NCI-H2081 treated with DMSO at 0.1 percent for 48 hours (cell line): ENCODE measurements around the gene CCR4.
A peak's percentile ranks its signal among the peaks of the same experiment; 100 is the strongest.
"Not testable (repeated sequence)": the region's sequence is repeated elsewhere in the genome, so short reads cannot be mapped to it uniquely, and the experiment has no call there.

Experiments
- DNase-seq: peaks from one replicate; lab custom pipeline; 2025; lab: John Stamatoyannopoulos, UW

Gene CCR4

GRCh38 chr3:32951410-32951811, at the start of gene CCR4:
CCR4 (plus strand) TSS chr3:32951644; CDS start chr3:32953423, 1,779 bp downstream.
- no peak for DNase-seq

GRCh38 chr3:32902887-32903371, 48.5 kb upstream of the CCR4 start:
- not testable (repeated sequence) for DNase-seq

- DNase-seq: no peak
Observed at GRCh38 chr3:32903953-32904352, 47.5 kb upstream of the CCR4 start.

- DNase-seq: no peak
Observed at GRCh38 chr3:32909999-32910398, 41.4 kb upstream of the CCR4 start.

GRCh38 chr3:32910954-32911353, 40.5 kb upstream of the CCR4 start:
- DNase-seq: no peak

DNA sequence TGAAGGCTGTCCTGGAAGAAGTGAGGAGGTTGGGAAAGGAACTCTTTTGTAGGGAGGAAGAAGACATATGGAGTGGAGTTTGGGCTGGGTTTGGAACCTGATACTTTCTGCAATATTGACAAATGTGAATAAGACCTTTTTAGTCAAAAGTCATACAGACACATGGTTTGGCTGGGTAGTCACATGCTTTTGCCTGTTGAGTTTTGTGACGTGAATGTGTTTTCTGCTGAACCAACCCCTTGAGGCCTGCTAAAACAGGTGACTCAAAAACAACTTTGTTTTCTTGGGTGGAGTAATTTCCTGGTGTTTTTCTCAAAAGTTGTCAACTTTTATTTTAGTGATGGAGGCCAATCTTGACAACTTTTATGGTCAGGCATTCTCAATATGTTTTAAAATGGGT, 39.4 kb upstream of the CCR4 start:
- no peak for DNase-seq

- no peak for DNase-seq
Observed at GRCh38 chr3:32913790-32914446, 37.5 kb upstream of the CCR4 start.

DNA sequence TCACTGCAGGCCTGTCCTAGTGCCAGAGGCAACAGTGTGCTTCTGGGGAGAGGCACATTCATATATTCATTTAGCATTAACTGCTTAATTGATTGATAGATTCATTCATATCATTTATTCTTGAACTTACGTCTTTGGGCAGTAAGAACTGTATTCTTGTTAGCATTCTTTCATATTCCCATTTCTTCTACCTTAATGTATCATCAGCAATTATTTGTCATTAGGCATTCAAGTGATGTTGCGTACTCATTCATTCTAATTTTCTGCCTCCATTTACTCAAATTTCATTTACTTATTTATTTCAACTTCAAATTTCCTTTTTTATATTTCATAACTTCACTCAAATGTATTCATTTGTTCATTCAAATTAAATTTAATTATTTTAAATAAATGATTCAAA, 31.5 kb upstream of the CCR4 start:
- DNase-seq: no peak

GRCh38 chr3:32922078-32922477, 29.4 kb upstream of the CCR4 start:
- no peak for DNase-seq

DNA sequence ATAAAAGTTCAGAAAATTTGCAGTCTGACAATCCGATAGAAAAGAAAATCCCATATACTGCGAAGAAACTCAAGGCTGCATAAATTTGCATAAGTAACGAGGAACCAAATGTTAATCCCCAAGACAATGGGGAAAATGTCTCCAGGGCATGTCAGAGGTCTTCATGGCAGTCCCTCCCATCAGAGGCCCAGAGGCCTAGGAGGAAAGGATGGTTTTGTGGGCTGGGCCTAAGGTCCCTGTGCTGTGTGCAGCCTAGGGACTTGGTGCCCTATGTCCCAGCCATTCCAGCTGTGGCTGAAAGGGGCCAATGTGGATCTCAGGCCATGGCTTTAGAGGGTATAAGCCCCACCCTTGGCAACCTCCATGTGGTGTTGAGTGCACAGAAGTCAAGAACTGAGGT, 21.3 kb upstream of the CCR4 start:
- no peak for DNase-seq

- not testable (repeated sequence) for DNase-seq
Observed at GRCh38 chr3:32931273-32931672, 20.2 kb upstream of the CCR4 start.

- DNase-seq: no peak
Observed at GRCh38 chr3:32934150-32934742, 17.2 kb upstream of the CCR4 start.

- no peak for DNase-seq
Observed at GRCh38 chr3:32937331-32937730, 14.1 kb upstream of the CCR4 start.

DNA sequence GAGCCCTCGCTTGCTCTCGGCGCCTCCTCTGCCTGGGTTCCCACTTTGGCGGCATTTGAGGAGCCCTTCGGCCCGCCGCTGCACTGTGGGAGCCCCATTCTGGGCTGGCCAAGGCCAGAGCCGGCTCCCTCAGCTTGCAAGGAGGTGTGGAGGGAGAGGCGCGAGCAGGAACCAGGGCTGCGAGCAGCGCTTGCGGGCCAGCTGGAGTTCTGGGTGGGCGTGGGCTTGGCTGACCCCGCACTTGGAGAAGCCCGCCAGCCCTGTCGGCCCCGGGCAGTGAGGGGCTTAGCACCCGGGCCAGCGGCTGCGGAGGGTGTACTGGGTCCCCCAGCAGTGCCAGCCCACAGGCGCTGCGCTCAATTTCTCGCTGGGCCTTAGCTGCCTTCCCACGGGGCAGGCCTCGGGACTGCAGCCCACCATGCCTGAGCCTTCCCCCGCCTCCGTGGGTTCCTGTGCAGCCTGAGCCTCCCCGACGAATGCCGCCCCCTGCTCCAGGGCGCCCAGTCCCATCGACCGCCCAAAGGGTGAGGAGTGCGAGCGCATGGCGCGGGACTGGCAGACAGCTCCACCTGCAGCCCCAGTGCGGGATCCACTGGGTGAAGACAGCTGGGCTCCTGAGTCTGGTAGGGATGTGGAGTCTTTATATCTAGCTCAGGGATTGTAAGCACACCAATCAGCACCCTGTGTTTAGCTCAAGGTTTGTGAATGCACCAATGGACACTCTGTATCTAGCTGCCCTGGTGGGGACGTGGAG, 11.7 kb upstream of the CCR4 start:
- DNase-seq: not testable (repeated sequence)

GRCh38 chr3:32940726-32941125, 10.7 kb upstream of the CCR4 start:
- no peak for DNase-seq

DNA sequence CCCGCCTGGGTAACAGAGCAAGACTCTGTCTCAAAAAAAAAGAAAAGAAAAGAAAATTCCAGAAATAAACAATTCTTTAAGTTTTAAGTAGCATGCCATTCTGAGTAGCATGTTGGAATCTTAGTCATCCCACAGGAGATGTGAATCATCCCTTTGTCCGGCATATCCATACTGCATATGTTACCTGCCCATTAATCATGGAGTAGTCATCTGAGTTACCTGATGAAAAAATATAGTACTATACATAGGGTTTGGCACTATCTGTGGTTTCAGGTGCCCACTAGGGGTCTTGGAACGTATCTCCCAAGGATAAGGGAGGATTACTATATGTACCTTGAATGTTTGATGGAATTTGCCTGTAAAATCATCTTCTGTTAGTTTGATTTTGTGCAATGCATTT, 6.3 kb upstream of the CCR4 start:
- no peak for DNase-seq

- not testable (repeated sequence) for DNase-seq
Observed at GRCh38 chr3:32945598-32945997, 5.8 kb upstream of the CCR4 start.

DNA sequence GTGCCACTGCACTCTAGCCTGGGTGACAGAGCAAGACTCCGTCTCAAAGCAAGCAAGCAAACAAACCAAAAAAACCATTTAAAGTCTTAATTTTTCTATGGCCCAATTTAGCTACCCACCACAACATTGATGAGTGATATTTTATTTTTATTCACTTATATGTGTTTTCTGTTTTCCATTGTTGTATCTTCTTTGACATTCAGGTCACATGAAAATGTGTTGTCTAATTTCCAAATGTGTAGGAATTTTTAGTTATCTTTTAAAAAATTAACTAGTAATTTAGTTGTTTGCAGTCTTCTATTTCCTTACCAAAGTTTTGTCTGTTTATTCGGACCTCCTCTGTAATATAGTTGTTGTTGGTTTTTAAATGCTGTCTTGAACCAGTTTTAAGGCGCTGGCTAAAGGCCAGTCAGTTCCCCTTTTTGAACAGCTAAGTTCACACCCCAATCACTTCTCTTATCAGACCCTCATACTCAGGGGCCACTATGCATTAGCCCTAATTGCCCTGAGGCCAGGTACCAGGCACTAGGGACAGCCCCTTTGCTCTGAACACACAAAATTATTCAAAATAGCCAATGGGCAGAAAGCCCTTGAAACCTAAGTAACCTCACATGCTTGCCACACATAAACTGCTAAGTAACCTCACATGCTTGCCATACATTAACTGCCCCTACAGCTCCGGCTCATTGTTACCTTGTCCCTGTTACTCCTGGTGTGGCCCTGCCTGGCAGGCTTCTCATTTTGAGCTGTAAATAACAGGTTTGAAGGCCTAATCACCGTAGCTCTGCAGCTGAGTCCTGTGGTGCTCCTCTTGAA, 4.3 kb upstream of the CCR4 start:
- DNase-seq: peak; percentile 32

DNA sequence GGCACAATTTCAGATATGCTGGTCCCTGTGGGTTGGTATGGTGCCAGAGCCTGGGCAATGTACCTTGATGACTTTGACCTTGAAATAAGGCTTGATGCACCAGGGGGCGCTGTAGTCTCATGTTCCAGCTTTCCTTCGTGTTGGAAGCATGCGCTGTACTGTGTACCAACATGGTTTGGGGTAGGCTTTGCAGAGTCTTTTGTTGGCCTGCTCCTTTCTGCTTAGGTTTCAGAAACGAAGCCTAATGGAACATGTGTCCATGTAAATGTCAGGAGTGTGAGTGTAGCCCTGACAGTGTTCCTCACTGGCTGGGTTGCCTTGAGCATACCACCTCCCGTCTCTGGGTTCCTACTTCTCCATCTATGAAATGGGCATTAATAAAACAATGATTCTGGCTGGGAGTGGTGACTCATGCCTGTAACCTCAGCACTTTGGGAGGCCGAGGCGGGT, 3.6 kb upstream of the CCR4 start:
- peak; percentile 32 for DNase-seq

- DNase-seq: no peak
Observed at GRCh38 chr3:32948625-32949445, 2.6 kb upstream of the CCR4 start.

DNA sequence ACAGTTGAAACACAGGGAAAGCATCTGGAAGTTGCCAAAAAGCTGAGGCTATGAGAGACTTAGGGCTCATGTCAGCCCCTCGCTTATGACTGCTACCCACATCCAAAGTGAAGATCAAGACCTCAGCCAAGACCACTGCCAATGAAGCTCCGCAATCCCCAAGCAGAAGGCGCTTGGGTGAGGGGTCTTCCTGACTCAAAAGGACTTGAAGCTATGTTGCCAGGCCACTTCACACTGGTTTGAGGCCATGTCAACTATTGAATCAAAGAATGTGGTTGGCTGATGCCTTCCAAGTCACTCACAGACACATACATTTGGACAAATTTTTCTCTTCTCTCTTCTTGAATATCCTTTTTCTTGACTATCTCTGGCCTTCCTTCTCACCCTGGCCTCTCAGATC, 928 bp upstream of the CCR4 start:
- DNase-seq: no peak
